ENCODE data around the gene ERGIC1. TPM values are rescaled to one million over a fixed set of nuclear protein-coding genes. Genes with fewer than 3 reads are reported as not detected.

ERGIC1 gene
- total RNA-seq, 1 experiment from 2014 or later = 77.0 TPM

- Mint-ChIP-seq H3K27ac (no peak overlapping the region), H3K9me3 (no peaks in the 10 kb centered on the region), H3K4me3 (no peak overlapping the region), H3K4me1 (no peaks in the 10 kb centered on the region), H3K36me3 (ENCODE audit: insufficient read depth in 1 of 3, low read depth in 3 of 3) (peaks cover 0 to 16% (median 13%) of the 10 kb centered on the region in 3 experiments; a peak in 5 of 7 replicates), H3K27me3 (ENCODE audit: low read depth) (peaks cover 19% of the 10 kb centered on the region)
- no peak for DNase-seq
- H3K23me2 ChIP-seq (ENCODE audit: insufficient read length, low read depth, low read length, poor library complexity, severe bottlenecking) = no peaks in the 10 kb centered on the region
- no peak overlapping the region for H2BK20ac ChIP-seq (ENCODE audit: low read depth, low read length, poor library complexity, severe bottlenecking)
- H3K9me3 ChIP-seq (ENCODE audit: control insufficient read depth, low read depth, low read length) = no peaks in the 10 kb centered on the region
- H3K4ac ChIP-seq (ENCODE audit: low read depth, low read length) = no peak overlapping the region
- no peak overlapping the region for H2BK5ac ChIP-seq (ENCODE audit: insufficient read length, low read length)
- H2BK15ac ChIP-seq (ENCODE audit: low read depth, low read length) = no peak overlapping the region
- H2BK12ac ChIP-seq (ENCODE audit: insufficient read length, low read depth, low read length) = no peak overlapping the region
- H2AFZ ChIP-seq (ENCODE audit: low read length) = no peak overlapping the region
- H3K27me3 ChIP-seq (ENCODE audit: insufficient read depth, low read length) = no peaks in the 10 kb centered on the region; the same call in 1 of the 2 replicates
- no peak overlapping the region for H3K18ac ChIP-seq (ENCODE audit: insufficient read length, low read depth, low read length)
- no peak overlapping the region for H3T11ph ChIP-seq (ENCODE audit: low read length)
- WGBS (ENCODE audit: extremely low coverage, insufficient read length, low lambda C conversion rate) = no CpG with 5 or more reads among the region's 3 CpGs
- H4K8ac ChIP-seq (replicated peaks; ENCODE audit: insufficient read length, low read depth, low read length) = no peak overlapping the region
- no peak overlapping the region for H4K5ac ChIP-seq (ENCODE audit: insufficient read length, low read depth, low read length)
- no peaks in the 10 kb centered on the region for H3K4me1 ChIP-seq (ENCODE audit: insufficient read depth, low read length)
- H3K79me2 ChIP-seq (ENCODE audit: insufficient read depth, low read length) = no peaks in the 10 kb centered on the region
- H2AK5ac ChIP-seq (ENCODE audit: insufficient read length, low read length) = no peak overlapping the region
- no peaks in the 10 kb centered on the region for H3K79me1 ChIP-seq (ENCODE audit: insufficient read depth, low read depth, low read length, poor library complexity, severe bottlenecking)
- H3K4me2 ChIP-seq (ENCODE audit: insufficient read depth, insufficient read length, low read length) = no peak overlapping the region
- H3K23ac ChIP-seq (ENCODE audit: insufficient read length, low read depth, low read length) = no peak overlapping the region
- H4K20me1 ChIP-seq (ENCODE audit: control insufficient read depth, insufficient read depth, insufficient read length) = no peaks in the 10 kb centered on the region
- no peak overlapping the region for H3K56ac ChIP-seq (ENCODE audit: insufficient read length, low read depth, low read length)
- no peak overlapping the region for H2BK120ac ChIP-seq (ENCODE audit: low read depth, low read length, poor library complexity, severe bottlenecking)
- no peak overlapping the region for H3K14ac ChIP-seq (ENCODE audit: insufficient read depth, low read length)
- TF ChIP-seq CTCF (conservative IDR thresholded peaks at IDR 0.05) = no peak
- no peak overlapping the region for H3K27ac ChIP-seq (ENCODE audit: insufficient read length, low read depth, low read length)
- H4K91ac ChIP-seq (ENCODE audit: insufficient read length, low read depth, low read length) = no peak overlapping the region
- H3K9ac ChIP-seq (ENCODE audit: extremely low read depth, insufficient read length, low read length) = no peak overlapping the region
Observed at GRCh38 chr5:172971482-172971881, 137.4 kb downstream of the ERGIC1 start.

Data from H9 (cell line).